SK-N-SH (cell line): ENCODE data around the gene KCNT1.

Source experiments
- JUND ChIP-seq: IDR thresholded peaks from 2 replicates; pipeline ENCODE4 v1.4.0; 2012
- RCOR1 ChIP-seq: fragments of 150-350 bp; IDR thresholded peaks from 2 replicates; pipeline ENCODE4 v1.6.1; 2017; ENCODE audit warnings: antibody characterized with exemption, low read length
- RFX5 ChIP-seq: IDR thresholded peaks from 2 replicates; pipeline ENCODE4 v1.6.1; 2012; ENCODE audit warnings: mild to moderate bottlenecking, improper control_type of control experiment, low read length
- TAF1 ChIP-seq: IDR thresholded peaks from 2 replicates; pipeline ENCODE4 v1.6.1; 2012; ENCODE audit warnings: low read depth, mild to moderate bottlenecking, low read length, moderate library complexity, borderline replicate concordance
- TF ChIP-seq, protein P1 (sequence below): fragments of 150-350 bp; IDR thresholded peaks from 2 replicates; pipeline ENCODE4 v1.6.1; 2016; ENCODE audit warnings: mild to moderate bottlenecking, low read depth, low read length
- TF ChIP-seq, protein P2 (sequence below): IDR thresholded peaks from 2 replicates; pipeline ENCODE4 v1.4.0; 2012; ENCODE audit warnings: low read depth, borderline replicate concordance
- TF ChIP-seq, protein P3 (sequence below): fragments of 200-600 bp; sonication (generic); IDR thresholded peaks from 2 replicates; pipeline ENCODE4 v1.6.1; 2017; ENCODE audit warnings: antibody characterized with exemption, mild to moderate bottlenecking, moderate library complexity
- TF ChIP-seq, protein P4 (sequence below): IDR thresholded peaks from 2 replicates; pipeline ENCODE4 v1.6.1; 2012; ENCODE audit warnings: mild to moderate bottlenecking, low read depth, low read length, moderate library complexity

DNA sequence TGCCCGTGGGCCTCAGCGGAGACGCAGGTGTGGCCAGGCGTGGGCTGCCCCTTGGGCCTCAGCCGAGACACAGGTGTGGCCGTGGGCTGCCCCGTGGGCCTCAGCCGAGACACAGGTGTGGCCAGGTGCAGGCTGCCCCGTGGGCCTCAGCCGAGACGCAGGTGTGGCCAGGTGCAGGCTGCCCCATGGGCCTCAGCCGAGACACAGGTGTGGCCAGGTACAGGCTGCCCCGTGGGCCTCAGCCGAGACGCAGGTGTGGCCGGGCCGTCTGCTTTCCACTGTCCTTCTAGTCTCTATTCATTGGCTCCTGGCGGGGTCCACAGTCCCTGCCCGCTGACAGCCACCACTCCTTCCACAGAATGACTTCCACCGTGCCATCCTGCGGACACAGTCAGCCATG, 56.1 kb downstream of the KCNT1 start:
- TF ChIP-seq, protein P1, sequence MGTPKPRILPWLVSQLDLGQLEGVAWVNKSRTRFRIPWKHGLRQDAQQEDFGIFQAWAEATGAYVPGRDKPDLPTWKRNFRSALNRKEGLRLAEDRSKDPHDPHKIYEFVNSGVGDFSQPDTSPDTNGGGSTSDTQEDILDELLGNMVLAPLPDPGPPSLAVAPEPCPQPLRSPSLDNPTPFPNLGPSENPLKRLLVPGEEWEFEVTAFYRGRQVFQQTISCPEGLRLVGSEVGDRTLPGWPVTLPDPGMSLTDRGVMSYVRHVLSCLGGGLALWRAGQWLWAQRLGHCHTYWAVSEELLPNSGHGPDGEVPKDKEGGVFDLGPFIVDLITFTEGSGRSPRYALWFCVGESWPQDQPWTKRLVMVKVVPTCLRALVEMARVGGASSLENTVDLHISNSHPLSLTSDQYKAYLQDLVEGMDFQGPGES: no peak
- TF ChIP-seq, protein P2, sequence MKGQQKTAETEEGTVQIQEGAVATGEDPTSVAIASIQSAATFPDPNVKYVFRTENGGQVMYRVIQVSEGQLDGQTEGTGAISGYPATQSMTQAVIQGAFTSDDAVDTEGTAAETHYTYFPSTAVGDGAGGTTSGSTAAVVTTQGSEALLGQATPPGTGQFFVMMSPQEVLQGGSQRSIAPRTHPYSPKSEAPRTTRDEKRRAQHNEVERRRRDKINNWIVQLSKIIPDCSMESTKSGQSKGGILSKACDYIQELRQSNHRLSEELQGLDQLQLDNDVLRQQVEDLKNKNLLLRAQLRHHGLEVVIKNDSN: no peak
- TF ChIP-seq, protein P3, sequence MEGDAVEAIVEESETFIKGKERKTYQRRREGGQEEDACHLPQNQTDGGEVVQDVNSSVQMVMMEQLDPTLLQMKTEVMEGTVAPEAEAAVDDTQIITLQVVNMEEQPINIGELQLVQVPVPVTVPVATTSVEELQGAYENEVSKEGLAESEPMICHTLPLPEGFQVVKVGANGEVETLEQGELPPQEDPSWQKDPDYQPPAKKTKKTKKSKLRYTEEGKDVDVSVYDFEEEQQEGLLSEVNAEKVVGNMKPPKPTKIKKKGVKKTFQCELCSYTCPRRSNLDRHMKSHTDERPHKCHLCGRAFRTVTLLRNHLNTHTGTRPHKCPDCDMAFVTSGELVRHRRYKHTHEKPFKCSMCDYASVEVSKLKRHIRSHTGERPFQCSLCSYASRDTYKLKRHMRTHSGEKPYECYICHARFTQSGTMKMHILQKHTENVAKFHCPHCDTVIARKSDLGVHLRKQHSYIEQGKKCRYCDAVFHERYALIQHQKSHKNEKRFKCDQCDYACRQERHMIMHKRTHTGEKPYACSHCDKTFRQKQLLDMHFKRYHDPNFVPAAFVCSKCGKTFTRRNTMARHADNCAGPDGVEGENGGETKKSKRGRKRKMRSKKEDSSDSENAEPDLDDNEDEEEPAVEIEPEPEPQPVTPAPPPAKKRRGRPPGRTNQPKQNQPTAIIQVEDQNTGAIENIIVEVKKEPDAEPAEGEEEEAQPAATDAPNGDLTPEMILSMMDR: no peak
- TF ChIP-seq TAF1: no peak
- TF ChIP-seq, protein P4, sequence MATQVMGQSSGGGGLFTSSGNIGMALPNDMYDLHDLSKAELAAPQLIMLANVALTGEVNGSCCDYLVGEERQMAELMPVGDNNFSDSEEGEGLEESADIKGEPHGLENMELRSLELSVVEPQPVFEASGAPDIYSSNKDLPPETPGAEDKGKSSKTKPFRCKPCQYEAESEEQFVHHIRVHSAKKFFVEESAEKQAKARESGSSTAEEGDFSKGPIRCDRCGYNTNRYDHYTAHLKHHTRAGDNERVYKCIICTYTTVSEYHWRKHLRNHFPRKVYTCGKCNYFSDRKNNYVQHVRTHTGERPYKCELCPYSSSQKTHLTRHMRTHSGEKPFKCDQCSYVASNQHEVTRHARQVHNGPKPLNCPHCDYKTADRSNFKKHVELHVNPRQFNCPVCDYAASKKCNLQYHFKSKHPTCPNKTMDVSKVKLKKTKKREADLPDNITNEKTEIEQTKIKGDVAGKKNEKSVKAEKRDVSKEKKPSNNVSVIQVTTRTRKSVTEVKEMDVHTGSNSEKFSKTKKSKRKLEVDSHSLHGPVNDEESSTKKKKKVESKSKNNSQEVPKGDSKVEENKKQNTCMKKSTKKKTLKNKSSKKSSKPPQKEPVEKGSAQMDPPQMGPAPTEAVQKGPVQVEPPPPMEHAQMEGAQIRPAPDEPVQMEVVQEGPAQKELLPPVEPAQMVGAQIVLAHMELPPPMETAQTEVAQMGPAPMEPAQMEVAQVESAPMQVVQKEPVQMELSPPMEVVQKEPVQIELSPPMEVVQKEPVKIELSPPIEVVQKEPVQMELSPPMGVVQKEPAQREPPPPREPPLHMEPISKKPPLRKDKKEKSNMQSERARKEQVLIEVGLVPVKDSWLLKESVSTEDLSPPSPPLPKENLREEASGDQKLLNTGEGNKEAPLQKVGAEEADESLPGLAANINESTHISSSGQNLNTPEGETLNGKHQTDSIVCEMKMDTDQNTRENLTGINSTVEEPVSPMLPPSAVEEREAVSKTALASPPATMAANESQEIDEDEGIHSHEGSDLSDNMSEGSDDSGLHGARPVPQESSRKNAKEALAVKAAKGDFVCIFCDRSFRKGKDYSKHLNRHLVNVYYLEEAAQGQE: no peak
- no peak for TF ChIP-seq JUND
- no peak for TF ChIP-seq RFX5
- no peak for TF ChIP-seq RCOR1
